A549 (cell line): ENCODE data around the gene FRMD4A.

Experiments
- CHD2 ChIP-seq: fragments of 150-350 bp; IDR thresholded peaks from 2 replicates; pipeline ENCODE4 v1.6.1; 2014; ENCODE audit warnings: low read length; ENCODE audit not compliant: partially characterized antibody
- EHMT2 ChIP-seq: fragments of 200-600 bp; sonication (generic); IDR thresholded peaks from 2 replicates; pipeline ENCODE4 v1.6.1; 2016; ENCODE audit warnings: antibody characterized with exemption, low read depth, mild to moderate bottlenecking, moderate library complexity
- FOXS1 ChIP-seq: fragments of 250-450 bp; sonication (Bioruptor Pico); IDR thresholded peaks from 2 replicates; pipeline ENCODE4 v1.5.0; 2020; ENCODE audit warnings: mild to moderate bottlenecking, moderate library complexity
- MAFK ChIP-seq: fragments of 450-650 bp; IDR thresholded peaks from 2 replicates; pipeline ENCODE4 v1.6.1; 2014; ENCODE audit not compliant: partially characterized antibody
- MAX ChIP-seq: IDR thresholded peaks from 2 replicates; pipeline ENCODE4 v1.6.1; 2012
- MAZ ChIP-seq: fragments of 150-350 bp; IDR thresholded peaks from 2 replicates; pipeline ENCODE4 v1.6.1; 2014; ENCODE audit warnings: antibody characterized with exemption, low read depth, low read length, borderline replicate concordance
- MYC ChIP-seq: IDR thresholded peaks from 2 replicates; pipeline ENCODE4 v1.6.1; 2012; ENCODE audit warnings: mild to moderate bottlenecking, inconsistent platforms, low read length, improper control_type of control experiment, borderline replicate concordance
- POLR2A ChIP-seq: IDR thresholded peaks from 2 replicates; pipeline ENCODE4 v1.6.1; 2012; ENCODE audit warnings: mild to moderate bottlenecking, low read length
- RNF2 ChIP-seq: fragments of 200-600 bp; sonication (generic); IDR thresholded peaks from 2 replicates; pipeline ENCODE4 v1.6.1; 2016; ENCODE audit warnings: low read depth, mild to moderate bottlenecking, antibody characterized with exemption, moderate library complexity, borderline replicate concordance
- TF ChIP-seq, protein P1 (sequence below): fragments of >200 bp; sonication (Bioruptor Twin); formaldehyde crosslinking; IDR thresholded peaks from 3 replicates; pipeline ENCODE4 v1.5.1; 2016

- no peak for TF ChIP-seq FOXS1 (CRISPR knock-in tag)
- TF ChIP-seq CHD2 = no peak
- no peak for TF ChIP-seq MAZ
- TF ChIP-seq MAFK = no peak
- TF ChIP-seq, protein P1, sequence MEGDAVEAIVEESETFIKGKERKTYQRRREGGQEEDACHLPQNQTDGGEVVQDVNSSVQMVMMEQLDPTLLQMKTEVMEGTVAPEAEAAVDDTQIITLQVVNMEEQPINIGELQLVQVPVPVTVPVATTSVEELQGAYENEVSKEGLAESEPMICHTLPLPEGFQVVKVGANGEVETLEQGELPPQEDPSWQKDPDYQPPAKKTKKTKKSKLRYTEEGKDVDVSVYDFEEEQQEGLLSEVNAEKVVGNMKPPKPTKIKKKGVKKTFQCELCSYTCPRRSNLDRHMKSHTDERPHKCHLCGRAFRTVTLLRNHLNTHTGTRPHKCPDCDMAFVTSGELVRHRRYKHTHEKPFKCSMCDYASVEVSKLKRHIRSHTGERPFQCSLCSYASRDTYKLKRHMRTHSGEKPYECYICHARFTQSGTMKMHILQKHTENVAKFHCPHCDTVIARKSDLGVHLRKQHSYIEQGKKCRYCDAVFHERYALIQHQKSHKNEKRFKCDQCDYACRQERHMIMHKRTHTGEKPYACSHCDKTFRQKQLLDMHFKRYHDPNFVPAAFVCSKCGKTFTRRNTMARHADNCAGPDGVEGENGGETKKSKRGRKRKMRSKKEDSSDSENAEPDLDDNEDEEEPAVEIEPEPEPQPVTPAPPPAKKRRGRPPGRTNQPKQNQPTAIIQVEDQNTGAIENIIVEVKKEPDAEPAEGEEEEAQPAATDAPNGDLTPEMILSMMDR = no peak
- TF ChIP-seq RNF2 = no peak
- TF ChIP-seq EHMT2 = no peak
- no peak for TF ChIP-seq POLR2A
- no peak for TF ChIP-seq MYC
- no peak for TF ChIP-seq MAX
Measured at GRCh38 chr10:13852872-13853271, 477.9 kb downstream of the FRMD4A start.
